Common myeloid progenitor, CD34-positive (primary cell): ENCODE results near the gene SYT11.

Experiments
- CTCF ChIA-PET: fragments of 350-600 bp; sonication (Branson Sonifier 250); formaldehyde crosslinking; loops from one replicate; lab custom pipeline; 2021; ENCODE audit warnings: antibody characterized with exemption; lab: Charles Lee
- POLR2A ChIA-PET: fragments of 350-600 bp; sonication (Branson Sonifier 250); formaldehyde crosslinking; loops from one replicate; lab custom pipeline; 2021; ENCODE audit warnings: antibody characterized with exemption; lab: Charles Lee
- DNase-seq, 3 donors: peaks; one replicate each; pipeline versions ENCODE4 v3.0.0 to v3.0.0-alpha.2; 2013
- H3K27ac ChIP-seq, 2 experiments: 1 replicate in 1 of 2; 2 replicates in 1 of 2; pipeline ENCODE4 v1.7.0; 2013; ENCODE audit warnings: inconsistent platforms in 2 of 2, low read length in 2 of 2, mild to moderate bottlenecking in 2 of 2, low read depth in 1 of 2, moderate library complexity in 1 of 2; ENCODE audit not compliant: severe bottlenecking in 2 of 2, insufficient read depth in 1 of 2, poor library complexity in 1 of 2
- H3K27me3 ChIP-seq, 5 experiments: replicated peaks in 2 of 5; 1 replicate in 3 of 5; 2 replicates in 2 of 5; pipeline versions ENCODE4 v1.6.1 to v1.7.0; 2013; ENCODE audit warnings: low read length in 4 of 5, mild to moderate bottlenecking in 2 of 5, moderate library complexity in 2 of 5, inconsistent platforms in 1 of 5; ENCODE audit not compliant: insufficient read depth in 5 of 5, control insufficient read depth in 4 of 5
- H3K36me3 ChIP-seq, 4 experiments: 1 replicate in 2 of 4; 2 replicates in 2 of 4; pipeline versions ENCODE4 v1.6.1 to v1.7.0; 2013; ENCODE audit warnings: low read length in 3 of 4, control low read depth in 1 of 4, mild to moderate bottlenecking in 1 of 4; ENCODE audit not compliant: control insufficient read depth in 4 of 4, insufficient read depth in 4 of 4
- H3K4me1 ChIP-seq, 4 experiments: 1 replicate in 3 of 4; 2 replicates in 1 of 4; pipeline versions ENCODE4 v1.6.1 to v1.7.1; 2013; ENCODE audit warnings: low read length in 3 of 4, mild to moderate bottlenecking in 3 of 4, control low read depth in 1 of 4, inconsistent platforms in 1 of 4, moderate library complexity in 1 of 4; ENCODE audit not compliant: control insufficient read depth in 4 of 4, insufficient read depth in 4 of 4; ENCODE audit errors: control extremely low read depth in 1 of 4
- H3K4me3 ChIP-seq, 7 experiments: 1 replicate in 4 of 7; 2 replicates in 3 of 7; pipeline versions ENCODE4 v1.5.1 to v1.7.0; 2013; ENCODE audit warnings: mild to moderate bottlenecking in 7 of 7, low read length in 6 of 7, moderate library complexity in 6 of 7, inconsistent platforms in 2 of 7, low read depth in 2 of 7, control low read depth in 1 of 7; ENCODE audit not compliant: insufficient read depth in 4 of 7, control insufficient read depth in 1 of 7; ENCODE audit errors: extremely low read depth in 1 of 7
- H3K9me3 ChIP-seq, 5 experiments: 1 replicate in 4 of 5; 2 replicates in 1 of 5; pipeline versions ENCODE4 v1.6.1 to v1.7.1; 2013; ENCODE audit warnings: low read length in 4 of 5, mild to moderate bottlenecking in 2 of 5, inconsistent platforms in 1 of 5, low read depth in 1 of 5, moderate library complexity in 1 of 5; ENCODE audit not compliant: control insufficient read depth in 4 of 5, insufficient read depth in 2 of 5; ENCODE audit errors: control extremely low read depth in 1 of 5
- WGBS: methylation state at CpG from one replicate; pipeline ENCODE4 v1.1.5; 2013; ENCODE audit not compliant: insufficient coverage; 5-methylcytosine and 5-hydroxymethylcytosine counted together

SYT11 gene

GRCh38 chr1:155859881-155860871 is 809 bp downstream of the SYT11 start:
- 0% methylated on average over 31 of the region's 35 CpGs for WGBS
- Histone ChIP-seq H3K36me3 (peaks cover 0 to 3% (median 1%) of the 10 kb centered on the region in 4 experiments), H3K9me3 (no peaks in the 10 kb centered on the region), H3K4me1 (peaks cover 8 to 42% (median 29%) of the 10 kb centered on the region in 4 experiments), H3K4me3 (peak overlapping the region; percentile 57 to 89 (median 75)), H3K27me3 (no peaks in the 10 kb centered on the region), H3K27ac (peak overlapping the region; percentile 86 to 93)
- DNase-seq, result peak; percentile 84 to 95 (median 93)
- CTCF ChIA-PET, result interaction anchor here (0.6 kb wide), 1 partner anchor 44 kb away, joined by 3 read pairs; no protein-coding TSS in a partner anchor
- POLR2A ChIA-PET, result interaction anchor here (0.6 to 1.3 kb wide), 5 partner anchors 9 to 49 kb away, joined by 3 to 4 read pairs (median 3); no protein-coding TSS in a partner anchor

DNA sequence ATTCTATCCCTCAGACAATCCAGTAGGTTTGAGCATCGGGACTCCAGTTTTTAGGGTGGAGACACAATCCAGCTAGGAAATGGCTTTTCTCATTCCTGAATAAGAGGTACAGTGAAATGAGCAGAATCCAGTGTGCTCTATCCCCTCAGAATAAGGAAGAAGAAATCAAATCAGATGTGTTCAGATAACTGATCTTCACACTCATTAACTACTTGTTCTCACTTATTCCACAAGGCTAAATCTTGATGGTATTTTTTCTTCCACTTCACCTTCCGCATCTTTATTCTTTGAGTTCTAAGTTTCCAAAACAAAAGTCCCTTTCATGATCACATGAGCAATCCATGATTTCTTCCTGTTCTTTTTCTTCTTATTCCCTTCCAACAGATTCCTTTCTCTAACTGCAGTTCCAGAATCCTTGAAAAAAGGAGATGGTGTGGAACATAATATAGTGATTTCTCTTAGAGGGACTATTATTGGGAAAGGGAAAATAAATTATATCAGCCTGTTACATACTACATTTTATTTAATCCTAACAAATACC is 1.7 kb downstream of the SYT11 start:
- POLR2A ChIA-PET, result interaction anchor here (0.6 kb wide), 1 partner anchor 38 kb away, joined by 3 read pairs; no protein-coding TSS in a partner anchor
- H3K4me1 ChIP-seq, result peaks cover 8 to 40% (median 28%) of the 10 kb centered on the region in 4 experiments
- WGBS, result 100% methylated on average over 1 of the region's 2 CpGs
- H3K27ac ChIP-seq, result peak overlapping the region; percentile 86 to 93
- DNase-seq, result peak in 1 of 3 donors; percentile 29
- H3K36me3 ChIP-seq, result no peaks in the 10 kb centered on the region
- H3K9me3 ChIP-seq, result no peaks in the 10 kb centered on the region
- CTCF ChIA-PET, result interaction anchor here (0.6 to 1.5 kb wide), 3 partner anchors 23 to 69 kb away, joined by 3 to 4 read pairs (median 4); no protein-coding TSS in a partner anchor
- no peaks in the 10 kb centered on the region for H3K27me3 ChIP-seq
- peak overlapping the region in 5 of 7 experiments; percentile 64 to 89 (median 77) for H3K4me3 ChIP-seq

- WGBS, result 86% methylated on average over 1 of the region's 2 CpGs
- no peaks in the 10 kb centered on the region for H3K36me3 ChIP-seq
- no peak overlapping the region for H3K4me3 ChIP-seq
- H3K27ac ChIP-seq, result no peak overlapping the region
- no peaks in the 10 kb centered on the region for H3K27me3 ChIP-seq
- H3K9me3 ChIP-seq, result no peaks in the 10 kb centered on the region
- CTCF ChIA-PET, result interaction anchor here (1.0 to 1.5 kb wide), 2 partner anchors 22 to 68 kb away, joined by 4 read pairs; no protein-coding TSS in a partner anchor
- no peak for DNase-seq
- H3K4me1 ChIP-seq, result peaks cover 8 to 32% (median 22%) of the 10 kb centered on the region in 4 experiments
- POLR2A ChIA-PET, result no interaction called here
These were observed 2.5 kb downstream of the SYT11 start for GRCh38 chr1:155861896-155862295.

DNA sequence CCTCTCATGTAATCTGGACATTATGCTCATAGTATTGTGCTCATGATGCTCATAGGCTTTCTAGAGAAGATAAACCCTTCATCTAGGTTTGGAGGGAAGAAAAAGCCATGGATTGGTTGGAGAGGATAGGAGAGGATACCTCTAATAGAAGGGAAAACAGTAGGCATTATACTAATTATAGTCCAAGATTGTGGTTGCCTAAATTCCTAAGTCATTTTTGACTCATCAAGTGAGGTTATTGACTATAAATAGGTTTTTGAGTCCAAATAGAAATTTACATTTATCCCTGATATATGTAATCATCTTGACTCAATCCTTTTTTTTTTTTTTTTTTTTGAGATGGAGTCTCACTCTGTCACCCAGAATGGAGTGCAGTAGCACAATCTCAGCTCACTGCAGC is 5.0 kb downstream of the SYT11 start:
- CTCF ChIA-PET, result interaction anchor here (0.6 to 1.0 kb wide), 2 partner anchors 28 to 1319 kb away, joined by 3 read pairs; no protein-coding TSS in a partner anchor
- DNase-seq, result no peak
- H3K27me3 ChIP-seq, result no peaks in the 10 kb centered on the region
- peaks cover 8 to 15% (median 13%) of the 10 kb centered on the region in 4 experiments for H3K4me1 ChIP-seq
- H3K36me3 ChIP-seq, result peaks cover 0 to 8% (median 2%) of the 10 kb centered on the region in 4 experiments
- no peak overlapping the region for H3K4me3 ChIP-seq
- no peak overlapping the region for H3K27ac ChIP-seq
- H3K9me3 ChIP-seq, result no peaks in the 10 kb centered on the region
- POLR2A ChIA-PET, result interaction anchor here (0.6 kb wide), 1 partner anchor 46 kb away, joined by 5 read pairs; no protein-coding TSS in a partner anchor

- 100% methylated on average over 3 of the region's 8 CpGs for WGBS
- ChIA-PET POLR2A (no interaction called here), CTCF (no interaction called here)
- H3K27ac ChIP-seq, result no peak overlapping the region
- DNase-seq, result no peak
- no peaks in the 10 kb centered on the region for H3K4me1 ChIP-seq
- H3K36me3 ChIP-seq, result peaks cover 0 to 22% (median 9%) of the 10 kb centered on the region in 4 experiments
- H3K4me3 ChIP-seq, result no peak overlapping the region
- no peaks in the 10 kb centered on the region for H3K9me3 ChIP-seq
- H3K27me3 ChIP-seq, result no peaks in the 10 kb centered on the region
These were observed 8.4 kb downstream of the SYT11 start for GRCh38 chr1:155867766-155868165.

GRCh38 chr1:155871390-155871789 is 12.0 kb downstream of the SYT11 start:
- POLR2A ChIA-PET, result no interaction called here
- 80% methylated on average over 1 of the region's 1 CpG for WGBS

More at GRCh38 chr1:155871390-155871789, 12.0 kb downstream of the SYT11 start:
- Histone ChIP-seq H3K4me1 (no peaks in the 10 kb centered on the region), H3K27ac (no peak overlapping the region), H3K4me3 (no peak overlapping the region), H3K27me3 (no peaks in the 10 kb centered on the region), H3K9me3 (no peaks in the 10 kb centered on the region), H3K36me3 (peaks cover 0 to 24% (median 10%) of the 10 kb centered on the region in 4 experiments)
- CTCF ChIA-PET, result interaction anchor here (1.3 to 2.0 kb wide), 2 partner anchors 11 to 21 kb away, joined by 3 to 4 read pairs; no protein-coding TSS in a partner anchor
- DNase-seq, result no peak
